Measurements from ENCODE around the gene OTOP3.
"Not testable (repeated sequence)": the region's sequence is repeated elsewhere in the genome, so short reads cannot be mapped to it uniquely, and the experiment has no call there.

OTOP3 gene

DNA sequence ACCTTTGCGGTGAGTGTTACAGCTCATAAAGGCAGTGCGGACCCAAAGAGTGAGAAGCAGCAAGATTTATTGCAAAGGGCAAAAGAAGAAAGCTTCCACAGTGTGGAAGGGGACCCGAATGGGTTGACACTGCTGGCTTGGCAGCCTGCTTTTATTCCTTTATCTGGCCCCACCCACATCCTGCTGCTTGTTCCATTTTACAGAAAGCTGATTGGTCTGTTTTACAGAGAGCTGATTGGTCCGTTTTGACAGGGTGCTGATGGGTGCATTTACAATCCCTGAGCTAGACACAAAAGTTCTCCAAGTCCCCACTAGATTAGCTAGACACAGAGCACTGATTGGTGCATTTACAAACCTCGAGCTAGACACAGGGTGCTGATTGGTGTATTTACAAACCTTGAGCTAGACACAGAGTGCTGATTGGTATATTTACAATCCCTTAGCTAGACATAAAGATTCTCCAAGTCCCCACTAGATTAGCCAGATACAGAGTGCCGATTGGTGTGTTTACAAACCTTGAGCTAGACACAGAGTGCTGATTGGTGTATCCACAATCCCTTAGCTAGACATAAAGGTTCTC, 29.4 kb upstream of the OTOP3 start:
- peaks cover 11% of the 10 kb centered on the region for H3K27me3 Mint-ChIP-seq
- H3K4me3 Mint-ChIP-seq; H3K27ac Mint-ChIP-seq; H3K4me1 Mint-ChIP-seq (ENCODE audit: low read depth); H3K36me3 Mint-ChIP-seq (ENCODE audit: low read depth); H3K9me3 Mint-ChIP-seq: not testable (repeated sequence)

DNA sequence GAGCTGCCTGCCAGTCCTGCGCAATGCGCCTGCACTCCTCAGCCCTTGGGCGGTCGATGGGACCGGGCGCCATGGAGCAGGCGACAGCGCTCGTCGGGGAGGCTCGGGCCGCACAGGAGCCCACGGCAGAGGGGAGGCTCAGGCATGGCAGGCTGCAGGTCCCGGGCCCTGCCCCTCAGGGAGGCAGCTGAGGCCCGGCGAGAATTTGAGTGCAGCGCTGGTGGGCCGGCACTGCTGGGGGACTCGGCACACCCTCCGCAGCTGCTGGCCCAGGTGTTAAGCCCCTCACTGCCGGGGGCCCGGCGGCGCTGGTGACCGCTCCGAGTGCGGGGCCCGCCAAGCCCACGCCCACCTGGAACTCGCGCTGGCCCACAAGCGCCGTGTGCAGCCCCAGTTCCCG, 28.7 kb upstream of the OTOP3 start:
- no peak overlapping the region for H3K4me3 Mint-ChIP-seq
- no peak overlapping the region for H3K27ac Mint-ChIP-seq
- H3K4me1 Mint-ChIP-seq (ENCODE audit: low read depth), result no peaks in the 10 kb centered on the region
- H3K36me3 Mint-ChIP-seq (ENCODE audit: low read depth), result no peaks in the 10 kb centered on the region
- H3K27me3 Mint-ChIP-seq, result peaks cover 6% of the 10 kb centered on the region
- no peaks in the 10 kb centered on the region for H3K9me3 Mint-ChIP-seq

DNA sequence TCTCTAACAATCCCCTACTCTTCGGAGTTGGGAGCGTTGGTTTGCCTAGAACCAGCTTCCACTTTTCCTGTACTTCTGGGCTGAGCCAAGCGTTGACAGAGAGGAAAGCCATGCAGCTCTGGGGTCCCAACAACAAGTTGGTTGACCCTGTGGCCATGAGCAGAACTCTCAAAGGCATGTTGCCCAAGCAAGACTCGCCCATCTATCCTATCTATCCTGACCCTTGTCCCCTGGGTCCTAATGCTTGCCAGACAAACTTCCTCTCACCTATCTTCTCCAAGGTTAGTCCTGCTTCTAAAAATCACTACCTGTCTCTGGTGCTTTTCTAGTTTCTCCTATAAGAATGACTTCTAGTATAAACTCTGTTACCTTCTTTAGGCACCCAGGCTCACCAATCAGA, 26.6 kb upstream of the OTOP3 start:
- not testable (repeated sequence) for H3K27me3 Mint-ChIP-seq; H3K9me3 Mint-ChIP-seq; H3K36me3 Mint-ChIP-seq (ENCODE audit: low read depth); H3K27ac Mint-ChIP-seq; H3K4me1 Mint-ChIP-seq (ENCODE audit: low read depth); H3K4me3 Mint-ChIP-seq

DNA sequence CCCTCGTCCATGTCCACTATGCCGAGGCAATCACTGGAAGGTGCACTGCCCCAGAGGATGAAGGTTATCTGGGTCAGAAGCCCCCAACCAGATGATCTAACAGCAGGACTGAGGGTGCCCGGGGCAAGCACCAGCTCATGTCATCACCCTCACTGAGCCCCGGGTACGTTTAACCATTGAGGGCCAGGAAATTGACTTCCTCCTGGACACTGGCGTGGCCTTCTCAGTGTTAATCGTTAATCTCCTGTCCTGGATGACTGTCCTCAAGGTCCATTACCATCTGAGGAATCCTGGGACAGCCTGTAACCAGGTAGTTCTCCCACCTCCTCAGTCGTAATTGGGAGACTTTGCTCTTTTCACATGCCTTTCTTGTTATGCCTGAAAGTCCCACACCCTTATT, 24.3 kb upstream of the OTOP3 start:
- H3K4me1 Mint-ChIP-seq (ENCODE audit: low read depth); H3K4me3 Mint-ChIP-seq; H3K36me3 Mint-ChIP-seq (ENCODE audit: low read depth); H3K27ac Mint-ChIP-seq; H3K9me3 Mint-ChIP-seq; H3K27me3 Mint-ChIP-seq: not testable (repeated sequence)

DNA sequence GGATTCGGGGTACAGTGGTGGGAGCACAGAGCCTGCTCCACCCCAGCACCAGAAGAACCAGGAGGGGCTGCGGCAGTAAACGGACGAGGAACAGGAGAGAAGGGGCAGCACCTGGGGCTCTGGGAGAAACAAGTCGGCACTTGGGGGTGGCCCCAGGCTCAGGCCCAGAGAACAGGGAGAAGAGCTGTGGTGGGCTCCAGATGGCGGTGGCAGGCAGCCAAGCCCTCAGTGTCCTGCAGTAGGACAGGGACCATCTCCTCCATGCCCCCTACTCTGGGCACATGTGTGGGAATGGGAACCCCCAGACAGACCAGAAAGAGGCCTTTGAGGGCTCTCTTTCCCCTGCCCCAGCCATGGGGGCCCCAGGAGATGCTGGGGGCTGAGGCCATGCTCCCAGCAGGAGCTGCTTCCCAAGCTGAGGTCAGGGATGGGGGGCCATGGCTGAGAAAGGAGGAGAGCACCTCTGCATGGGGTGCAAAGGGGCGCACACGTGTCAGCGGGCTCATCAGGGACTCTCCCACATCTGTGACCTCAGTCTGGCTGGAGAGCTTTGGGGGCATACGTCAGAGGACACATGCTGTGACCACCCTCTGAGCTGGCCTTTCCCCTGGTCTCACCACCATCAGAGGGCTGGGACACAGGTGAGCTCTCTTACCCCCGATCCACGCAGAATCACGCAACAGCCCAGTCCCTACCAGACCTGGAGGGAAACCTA, 19.4 kb upstream of the OTOP3 start:
- no peaks in the 10 kb centered on the region for H3K9me3 Mint-ChIP-seq
- no peaks in the 10 kb centered on the region for H3K36me3 Mint-ChIP-seq (ENCODE audit: low read depth)
- no peaks in the 10 kb centered on the region for H3K4me1 Mint-ChIP-seq (ENCODE audit: low read depth)
- no peak overlapping the region for H3K27ac Mint-ChIP-seq
- H3K4me3 Mint-ChIP-seq, result no peak overlapping the region
- H3K27me3 Mint-ChIP-seq, result peaks cover 14% of the 10 kb centered on the region

DNA sequence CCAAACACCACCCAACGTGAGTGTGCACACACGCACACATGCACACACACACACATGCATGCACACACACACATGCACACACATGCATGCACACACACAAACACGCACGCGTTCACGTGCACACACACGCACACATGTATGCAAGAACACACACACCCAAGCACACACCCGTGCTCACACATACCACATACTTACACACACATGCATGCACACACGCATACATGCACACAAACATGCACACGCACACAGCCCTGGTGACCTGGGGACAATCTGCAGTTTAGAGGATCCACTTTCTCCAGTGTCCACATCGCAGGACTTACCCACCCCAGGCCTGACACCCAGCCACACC, 18.9 kb upstream of the OTOP3 start:
- Mint-ChIP-seq H3K9me3 (no peaks in the 10 kb centered on the region), H3K36me3 (ENCODE audit: low read depth) (no peaks in the 10 kb centered on the region)

DNA sequence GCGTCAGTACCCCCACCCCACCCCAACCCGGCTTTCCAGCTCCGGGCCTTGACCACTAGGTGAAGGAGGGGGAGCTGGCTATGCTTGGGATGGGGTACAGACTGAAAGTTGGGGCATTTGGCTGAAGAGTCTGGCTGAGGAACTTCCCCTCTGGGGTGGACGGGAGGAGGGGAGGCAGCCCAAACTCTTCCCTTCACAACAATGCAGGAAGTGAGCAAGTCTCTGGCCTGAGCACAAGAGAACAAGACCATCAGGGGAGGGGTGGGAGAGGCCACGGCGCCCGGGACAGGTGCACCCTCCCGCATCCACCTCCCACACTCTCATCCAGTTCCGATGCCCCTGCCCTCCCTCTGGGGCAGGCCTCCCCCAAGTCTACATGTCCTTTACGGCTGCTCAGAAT, 18.3 kb upstream of the OTOP3 start:
- Mint-ChIP-seq H3K9me3 (no peaks in the 10 kb centered on the region), H3K4me1 (ENCODE audit: low read depth) (no peaks in the 10 kb centered on the region), H3K4me3 (no peak overlapping the region), H3K36me3 (ENCODE audit: low read depth) (no peaks in the 10 kb centered on the region), H3K27me3 (peaks cover 16% of the 10 kb centered on the region), H3K27ac (no peak overlapping the region)

More for the DNA sequence above, 18.9 kb upstream of the OTOP3 start:
- Mint-ChIP-seq H3K4me3 (no peak overlapping the region), H3K27ac (no peak overlapping the region), H3K4me1 (ENCODE audit: low read depth) (no peaks in the 10 kb centered on the region), H3K27me3 (peaks cover 14% of the 10 kb centered on the region)

DNA sequence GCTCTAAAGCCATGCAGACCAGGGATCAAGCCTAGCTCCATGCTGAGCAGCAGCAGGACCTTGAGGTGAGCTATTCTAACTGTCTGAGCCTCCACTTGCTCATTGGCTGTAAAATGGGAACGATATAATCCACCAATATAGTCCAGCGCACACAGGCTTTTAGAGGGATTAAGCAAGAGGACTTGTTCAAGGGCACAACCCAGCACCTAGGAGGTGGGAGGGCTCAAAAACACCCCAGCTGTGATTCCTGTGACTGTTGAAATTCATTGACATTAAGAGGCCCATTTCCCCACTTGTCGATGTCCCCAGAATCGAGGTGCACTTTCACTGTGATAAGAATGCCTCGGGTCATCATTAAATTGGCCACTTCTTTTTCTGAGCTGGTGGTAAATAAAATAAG, 16.8 kb upstream of the OTOP3 start:
- Mint-ChIP-seq H3K4me3 (no peak overlapping the region), H3K36me3 (ENCODE audit: low read depth) (no peaks in the 10 kb centered on the region), H3K27ac (no peak overlapping the region), H3K27me3 (peaks cover 21% of the 10 kb centered on the region), H3K4me1 (ENCODE audit: low read depth) (no peaks in the 10 kb centered on the region), H3K9me3 (no peaks in the 10 kb centered on the region)

DNA sequence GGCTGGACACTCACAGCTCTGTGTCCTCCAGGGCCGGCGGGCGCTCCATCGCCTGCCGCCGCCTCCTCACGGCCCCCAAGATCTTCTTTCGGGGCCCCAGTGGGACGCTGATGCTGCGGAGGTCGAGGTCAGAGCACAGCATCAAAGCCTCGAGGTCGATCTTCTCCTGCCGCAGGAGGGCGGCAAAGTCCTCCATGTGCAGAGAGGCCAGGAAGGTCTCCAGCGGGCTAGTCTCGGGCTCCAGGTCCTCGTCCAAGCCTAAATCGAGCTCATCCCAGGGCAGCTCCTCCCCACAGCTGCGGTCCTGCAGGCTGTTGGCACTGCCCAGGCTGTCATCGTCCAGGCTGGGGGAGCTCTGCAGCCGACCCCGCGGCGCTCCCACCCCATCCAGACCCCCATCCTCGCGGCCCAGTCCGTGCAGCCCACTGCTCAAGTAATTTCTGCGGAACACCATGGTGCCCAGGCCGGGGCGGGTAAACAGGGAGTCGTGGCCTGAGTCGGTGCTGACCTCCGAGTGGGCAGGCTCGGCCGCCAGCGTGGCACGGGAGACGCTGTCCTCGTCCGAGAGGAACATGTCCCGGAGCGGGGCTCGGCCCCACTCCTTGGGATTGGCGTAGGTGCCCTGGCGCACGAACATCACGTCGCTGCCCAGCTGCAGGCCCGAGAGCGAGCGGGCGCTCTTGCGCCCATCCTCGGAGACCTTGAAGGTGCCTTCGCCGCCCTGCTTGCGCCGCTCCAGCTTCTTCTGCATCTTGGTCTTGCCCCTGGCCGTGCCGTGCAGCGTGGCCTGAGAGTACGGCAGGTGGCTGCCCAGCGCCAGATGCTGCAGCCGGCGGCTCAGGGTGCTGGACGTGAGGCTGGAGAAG, 16.0 kb upstream of the OTOP3 start:
- no peak overlapping the region for H3K27ac Mint-ChIP-seq
- H3K36me3 Mint-ChIP-seq (ENCODE audit: low read depth), result no peaks in the 10 kb centered on the region
- H3K4me1 Mint-ChIP-seq (ENCODE audit: low read depth), result no peaks in the 10 kb centered on the region
- H3K27me3 Mint-ChIP-seq, result peaks cover 28% of the 10 kb centered on the region
- H3K4me3 Mint-ChIP-seq, result no peak overlapping the region
- H3K9me3 Mint-ChIP-seq, result no peaks in the 10 kb centered on the region

DNA sequence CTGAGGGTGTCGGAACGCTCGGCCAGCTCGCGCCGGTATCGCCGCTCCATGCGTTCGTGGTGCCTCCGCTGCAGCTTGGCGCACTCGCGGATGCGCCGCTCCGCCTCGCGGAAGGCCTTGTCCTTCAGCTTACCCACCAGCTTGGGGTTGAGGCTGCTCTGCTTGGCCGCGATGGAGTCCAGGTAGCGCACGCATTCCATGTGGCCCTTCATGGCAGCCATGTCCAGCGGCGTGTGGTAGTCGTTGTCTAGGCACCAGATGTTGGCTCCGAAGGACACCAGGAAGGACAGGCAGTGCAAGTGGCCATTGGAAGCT, 15.4 kb upstream of the OTOP3 start:
- Mint-ChIP-seq H3K4me3 (no peak overlapping the region), H3K9me3 (no peaks in the 10 kb centered on the region), H3K27me3 (peaks cover 34% of the 10 kb centered on the region), H3K36me3 (ENCODE audit: low read depth) (no peaks in the 10 kb centered on the region), H3K4me1 (ENCODE audit: low read depth) (no peaks in the 10 kb centered on the region), H3K27ac (no peak overlapping the region)

DNA sequence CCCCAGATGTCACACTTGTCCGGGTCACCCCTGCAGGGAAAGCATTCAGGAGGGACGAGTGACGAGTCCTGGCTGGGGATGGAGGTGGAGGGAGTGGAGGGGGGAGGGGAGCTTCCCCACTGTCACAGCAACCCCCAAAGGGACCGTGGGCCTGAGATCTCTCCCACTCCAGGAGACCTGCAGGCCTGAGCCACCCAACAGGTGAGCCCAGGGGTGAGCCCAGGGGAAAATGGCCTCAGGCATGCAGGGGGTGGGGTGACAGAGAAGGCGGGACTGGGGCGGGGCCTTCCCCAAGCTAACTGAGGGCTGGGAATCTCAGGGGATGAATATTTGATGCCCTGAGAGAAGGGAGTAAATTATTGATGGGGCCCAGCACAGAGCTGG, 15.1 kb upstream of the OTOP3 start:
- no peaks in the 10 kb centered on the region for H3K4me1 Mint-ChIP-seq (ENCODE audit: low read depth)
- H3K36me3 Mint-ChIP-seq (ENCODE audit: low read depth), result no peaks in the 10 kb centered on the region
- peaks cover 38% of the 10 kb centered on the region for H3K27me3 Mint-ChIP-seq
- no peak overlapping the region for H3K27ac Mint-ChIP-seq
- no peak overlapping the region for H3K4me3 Mint-ChIP-seq
- no peaks in the 10 kb centered on the region for H3K9me3 Mint-ChIP-seq

DNA sequence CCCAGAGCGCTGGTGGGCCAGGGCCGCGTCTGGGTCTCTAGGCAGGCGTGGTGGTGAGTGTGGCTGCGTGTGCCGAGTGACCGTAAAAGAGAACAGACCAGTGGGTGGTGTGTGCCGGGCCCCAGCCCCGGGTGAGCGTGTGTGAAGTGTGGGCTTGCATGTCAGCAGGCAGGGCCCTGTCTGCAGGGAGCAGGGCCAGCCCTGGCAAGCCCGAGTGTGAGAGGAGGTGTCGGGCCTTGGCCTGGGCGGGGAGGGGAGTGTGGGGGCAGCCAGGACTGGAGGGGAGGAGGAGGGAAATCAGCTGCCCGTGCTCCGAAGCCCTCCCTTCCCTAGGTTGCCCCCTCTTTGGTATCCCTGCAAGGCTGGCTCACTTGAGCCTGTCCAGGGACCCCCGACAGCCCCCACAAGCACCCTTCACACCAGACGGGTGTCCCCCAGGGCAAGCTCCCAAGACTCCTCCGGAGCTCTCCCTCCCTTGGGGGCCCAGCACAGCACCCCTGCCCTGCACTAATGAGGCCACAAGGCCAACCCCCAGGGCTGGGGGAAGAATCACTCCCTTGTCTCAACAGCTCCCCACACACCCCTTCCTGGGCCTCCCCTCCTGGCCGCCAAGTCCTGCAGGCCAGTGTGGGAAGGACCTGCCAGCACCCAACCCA, 14.5 kb upstream of the OTOP3 start:
- Mint-ChIP-seq H3K36me3 (ENCODE audit: low read depth) (no peaks in the 10 kb centered on the region), H3K27ac (no peak overlapping the region), H3K4me1 (ENCODE audit: low read depth) (no peaks in the 10 kb centered on the region), H3K27me3 (peaks cover 43% of the 10 kb centered on the region), H3K9me3 (no peaks in the 10 kb centered on the region), H3K4me3 (no peak overlapping the region)

DNA sequence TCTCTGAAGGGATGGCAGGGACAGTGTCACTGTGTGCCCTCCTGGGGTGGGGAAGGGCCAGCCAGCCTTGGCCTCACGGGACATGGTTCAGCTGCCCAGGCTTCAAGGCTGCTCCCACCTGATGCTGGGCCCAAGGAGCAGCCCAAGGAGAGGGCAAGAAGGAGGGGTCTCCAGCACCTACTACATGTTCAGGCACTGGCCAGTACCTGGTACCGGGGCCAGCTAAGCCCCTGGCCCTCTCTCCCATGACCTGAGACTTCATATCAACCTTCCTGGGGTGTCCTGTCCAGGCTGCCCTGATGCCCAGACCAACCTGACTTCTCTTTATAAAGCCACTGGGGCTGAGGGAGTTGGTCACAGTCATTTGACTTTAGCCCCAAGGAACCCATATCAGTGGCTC, 13.9 kb upstream of the OTOP3 start:
- Mint-ChIP-seq H3K36me3 (ENCODE audit: low read depth) (no peaks in the 10 kb centered on the region), H3K9me3 (no peaks in the 10 kb centered on the region), H3K27me3 (peaks cover 46% of the 10 kb centered on the region), H3K4me1 (ENCODE audit: low read depth) (no peaks in the 10 kb centered on the region), H3K4me3 (no peak overlapping the region), H3K27ac (no peak overlapping the region)

DNA sequence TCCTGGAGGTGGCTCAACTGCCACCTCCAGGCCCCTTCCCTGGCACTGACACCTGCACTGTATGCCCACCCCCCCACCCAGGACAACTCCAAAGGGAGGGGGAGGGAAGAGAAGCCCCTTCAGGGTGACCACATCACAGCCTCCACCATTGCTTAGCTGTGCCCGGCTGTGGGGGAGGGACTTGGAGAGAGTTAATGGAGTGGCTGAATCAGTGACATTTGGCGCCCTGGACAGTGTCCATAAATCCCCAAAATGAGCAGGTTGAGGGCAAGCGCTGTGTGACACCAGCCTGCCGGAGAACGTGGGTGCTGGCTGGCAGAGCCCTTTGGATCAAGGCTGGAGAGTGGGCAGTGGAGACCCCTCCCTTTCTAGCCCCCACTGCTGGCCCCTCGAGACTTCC, 13.5 kb upstream of the OTOP3 start:
- Mint-ChIP-seq H3K27ac (no peak overlapping the region), H3K9me3 (no peaks in the 10 kb centered on the region), H3K36me3 (ENCODE audit: low read depth) (no peaks in the 10 kb centered on the region), H3K4me1 (ENCODE audit: low read depth) (no peaks in the 10 kb centered on the region), H3K27me3 (peaks cover 46% of the 10 kb centered on the region), H3K4me3 (no peak overlapping the region)

DNA sequence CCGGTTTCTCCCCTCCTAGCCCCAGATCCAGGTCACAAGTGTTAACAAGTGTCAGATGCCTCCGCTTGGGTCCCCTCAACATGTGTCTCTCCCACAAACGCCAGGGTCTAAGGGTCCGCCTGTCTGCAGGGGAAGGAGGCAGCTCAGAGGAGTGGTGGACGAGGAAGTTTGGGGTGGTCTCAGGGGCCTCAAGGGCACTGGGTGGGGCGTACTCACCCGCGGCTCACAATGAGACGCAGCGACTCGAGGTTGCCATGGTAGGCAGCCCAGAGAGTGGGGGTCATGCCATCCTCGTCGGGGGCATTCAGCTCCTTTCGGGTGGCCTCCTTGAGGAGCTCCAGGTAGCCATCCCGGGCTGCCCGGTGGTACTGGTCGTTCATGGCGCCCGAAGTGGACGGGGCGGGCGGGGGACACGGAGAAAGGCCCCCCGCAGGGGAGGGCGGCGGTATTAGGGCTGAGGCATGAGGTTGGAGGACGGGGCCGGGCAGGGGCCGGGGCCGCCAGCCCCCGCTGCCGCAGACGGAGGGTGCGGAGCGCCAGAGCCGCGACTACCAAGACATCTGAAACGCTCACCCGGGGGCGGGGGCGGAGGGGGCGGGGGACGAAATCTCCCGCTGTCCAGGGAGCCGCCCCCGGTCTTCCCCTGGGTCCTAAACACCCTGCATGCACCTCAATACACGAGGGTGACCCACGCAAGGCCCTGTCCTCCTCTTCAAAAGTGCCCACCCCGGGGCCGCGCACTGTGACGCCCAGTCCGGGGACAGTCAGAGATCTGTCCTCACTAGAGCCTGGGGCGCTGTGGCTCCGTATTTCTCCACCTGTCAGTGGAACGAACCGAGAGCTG, 12.8 kb upstream of the OTOP3 start, which contains the start of gene USH1G:
Gene USH1G, minus strand, starts transcription at position 562 of the 844 bp plus-strand sequence. Its CDS starts 182 bp downstream, at position 380.
- Mint-ChIP-seq H3K36me3 (ENCODE audit: low read depth) (no peaks in the 10 kb centered on the region), H3K4me1 (ENCODE audit: low read depth) (no peaks in the 10 kb centered on the region), H3K4me3 (no peak within 1 kb of the TSS), H3K27me3 (peaks cover 51% of the 10 kb centered on the region), H3K27ac (no peak within 1 kb of the TSS), H3K9me3 (no peaks in the 10 kb centered on the region)

All from stimulated activated naive CD8-positive, alpha-beta T cell treated with anti-CD3 and anti-CD28 coated beads, Interleukin-15, Interleukin-2, amounts not matched to agents 100 ng/mL and 50 ng/mL, for 24 hours (primary cell).